ENCODE results near the gene MAN2B2.

The MAN2B2 gene

GRCh38 chr4:6605114-6605513, 30.1 kb downstream of the MAN2B2 start (continued):
- TF ChIP-seq ESRRG (CRISPR knock-in tag; IDR thresholded peaks at IDR 0.05) = no peak

- no peak for ATAC-seq
- no peak for TF ChIP-seq ZC3H10 (CRISPR knock-in tag; IDR thresholded peaks at IDR 0.05)
- no peak for TF ChIP-seq BACH2 (CRISPR knock-in tag; IDR thresholded peaks at IDR 0.05; ENCODE audit: borderline replicate concordance)
- TF ChIP-seq CSRNP3 (CRISPR knock-in tag; IDR thresholded peaks at IDR 0.05) = no peak
- TF ChIP-seq ZNF8 (CRISPR knock-in tag; IDR thresholded peaks at IDR 0.05) = no peak
- no peak for TF ChIP-seq ZNF70 (CRISPR knock-in tag; IDR thresholded peaks at IDR 0.05)
- no peak for TF ChIP-seq TCF4 (CRISPR knock-in tag; IDR thresholded peaks at IDR 0.05; ENCODE audit: borderline replicate concordance)
- no peak for TF ChIP-seq PATZ1 (CRISPR knock-in tag; IDR thresholded peaks at IDR 0.05; ENCODE audit: borderline replicate concordance)
- no peak for TF ChIP-seq CREB5 (CRISPR knock-in tag; IDR thresholded peaks at IDR 0.05; ENCODE audit: low read depth)
- no peak for TF ChIP-seq PPARA (CRISPR knock-in tag; IDR thresholded peaks at IDR 0.05; ENCODE audit: borderline replicate concordance)
- no peak for TF ChIP-seq ZFP3 (CRISPR knock-in tag; IDR thresholded peaks at IDR 0.05)
- TF ChIP-seq ZFP30 (CRISPR knock-in tag; IDR thresholded peaks at IDR 0.05) = no peak
- no peak for TF ChIP-seq CSDC2 (CRISPR knock-in tag; IDR thresholded peaks at IDR 0.05)
- no peak for TF ChIP-seq ARNTL (CRISPR knock-in tag; IDR thresholded peaks at IDR 0.05; ENCODE audit: borderline replicate concordance, low read depth)
- TF ChIP-seq SNAI2 (CRISPR knock-in tag; IDR thresholded peaks at IDR 0.05) = no peak
- TF ChIP-seq POU6F1 (CRISPR knock-in tag; IDR thresholded peaks at IDR 0.05; ENCODE audit: borderline replicate concordance, low read depth) = no peak
- no peak for TF ChIP-seq TSHZ2 (CRISPR knock-in tag; IDR thresholded peaks at IDR 0.05)
- TF ChIP-seq GLIS3 (CRISPR knock-in tag; IDR thresholded peaks at IDR 0.05) = no peak
- no peak for TF ChIP-seq RARB (CRISPR knock-in tag; IDR thresholded peaks at IDR 0.05)
- no peak for TF ChIP-seq TOX (CRISPR knock-in tag; IDR thresholded peaks at IDR 0.05; ENCODE audit: borderline replicate concordance)
Measured at GRCh38 chr4:6605605-6606004, 30.6 kb downstream of the MAN2B2 start.

- no peak for ATAC-seq
- TF ChIP-seq CSRNP3 (CRISPR knock-in tag; IDR thresholded peaks at IDR 0.05) (no peak), ARNTL (CRISPR knock-in tag; IDR thresholded peaks at IDR 0.05; ENCODE audit: borderline replicate concordance, low read depth) (no peak), TCF4 (CRISPR knock-in tag; IDR thresholded peaks at IDR 0.05; ENCODE audit: borderline replicate concordance) (no peak), OSR1 (CRISPR knock-in tag; IDR thresholded peaks at IDR 0.05) (no peak), ZNF8 (CRISPR knock-in tag; IDR thresholded peaks at IDR 0.05) (no peak), ZNF565 (CRISPR knock-in tag; conservative IDR thresholded peaks at IDR 0.05; ENCODE audit: low read depth) (no peak), BACH2 (CRISPR knock-in tag; IDR thresholded peaks at IDR 0.05; ENCODE audit: borderline replicate concordance) (no peak), ZFP3 (CRISPR knock-in tag; IDR thresholded peaks at IDR 0.05) (no peak), CSDC2 (CRISPR knock-in tag; IDR thresholded peaks at IDR 0.05) (no peak), GLIS3 (CRISPR knock-in tag; IDR thresholded peaks at IDR 0.05) (no peak), ZFP30 (CRISPR knock-in tag; IDR thresholded peaks at IDR 0.05) (no peak), RARB (CRISPR knock-in tag; IDR thresholded peaks at IDR 0.05) (no peak), TOX (CRISPR knock-in tag; IDR thresholded peaks at IDR 0.05; ENCODE audit: borderline replicate concordance) (no peak), ISL1 (CRISPR knock-in tag; IDR thresholded peaks at IDR 0.05) (no peak), PPARA (CRISPR knock-in tag; IDR thresholded peaks at IDR 0.05; ENCODE audit: borderline replicate concordance) (no peak)
Measured at GRCh38 chr4:6606465-6607235, 31.7 kb downstream of the MAN2B2 start.

Data from SK-N-SH treated with all-trans-retinoic acid at 6 μM for 48 hours (cell line).